ENCODE results near the gene EFNA3. TPM values are rescaled to one million over a fixed set of nuclear protein-coding genes. Genes with fewer than 3 reads are reported as not detected.

Gene EFNA3
- total RNA-seq, 1 experiment from 2014 or later = 3.5 TPM

DNA sequence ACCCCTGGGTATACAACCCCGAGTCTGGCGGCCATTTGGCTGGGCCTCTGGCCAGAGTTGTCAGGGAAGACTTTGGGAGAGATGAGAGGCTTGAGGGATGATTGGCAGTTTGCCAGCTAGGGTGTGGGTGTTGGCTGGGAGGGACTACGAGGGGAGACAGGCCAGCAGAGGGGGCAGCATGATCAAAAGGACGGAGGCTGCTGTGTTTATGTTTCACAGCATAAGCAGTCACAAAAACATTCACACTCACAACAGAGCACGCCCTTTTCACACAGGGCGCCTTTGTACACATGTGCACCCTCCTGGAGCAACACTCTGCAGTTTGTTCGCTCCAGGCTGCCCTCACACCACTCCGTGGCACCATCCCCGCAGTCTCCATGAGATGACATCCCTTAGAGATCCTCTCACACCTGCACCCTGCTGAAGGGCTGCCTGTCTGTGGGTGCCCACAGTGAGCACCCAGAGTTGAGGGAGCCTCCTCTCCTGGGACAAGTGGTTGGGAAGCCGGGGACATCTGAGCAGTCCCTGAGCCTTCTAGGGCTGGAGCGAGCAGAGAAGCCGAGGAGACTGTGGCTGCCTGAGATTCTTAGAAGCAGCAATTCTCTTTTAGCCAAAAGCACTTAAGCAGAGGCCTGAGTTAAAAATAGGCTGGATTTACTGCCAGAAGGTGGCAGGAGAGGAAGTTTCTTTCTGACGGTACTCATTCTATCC is 15.4 kb downstream of the EFNA3 start:
- no peaks in the 10 kb centered on the region for H3K9me3 ChIP-seq (replicated peaks)
- no peak overlapping the region for H3K4me3 ChIP-seq
- H3K27me3 ChIP-seq = no peaks in the 10 kb centered on the region
- peaks cover 3% of the 10 kb centered on the region; the same call in 1 of the 2 replicates for H3K4me1 ChIP-seq
- peak; percentile 78 to 82 for DNase-seq
- no peaks in the 10 kb centered on the region for H3K36me3 ChIP-seq
- no peak overlapping the region for H3K27ac ChIP-seq

DNA sequence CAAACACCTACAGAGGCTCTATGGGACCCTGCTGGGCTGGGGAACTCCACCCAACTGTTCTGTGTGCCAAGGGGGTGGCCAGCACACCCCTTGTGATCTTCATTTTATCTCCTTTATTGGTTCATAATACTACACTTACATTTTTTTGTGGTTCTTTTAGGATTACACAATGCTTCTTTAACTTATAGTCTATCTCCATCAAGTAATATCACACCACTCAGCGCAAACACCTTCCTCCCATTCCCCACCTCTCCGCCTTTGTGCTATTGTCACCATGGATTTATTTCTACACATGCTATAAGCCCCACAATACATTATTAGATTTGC is 15.9 kb downstream of the EFNA3 start:
- Histone ChIP-seq H3K27ac (no peak overlapping the region), H3K36me3 (no peaks in the 10 kb centered on the region), H3K4me1 (peaks cover 3% of the 10 kb centered on the region; the same call in 1 of the 2 replicates), H3K27me3 (no peaks in the 10 kb centered on the region), H3K9me3 (replicated peaks) (no peaks in the 10 kb centered on the region), H3K4me3 (no peak overlapping the region)
- no peak for DNase-seq

DNA sequence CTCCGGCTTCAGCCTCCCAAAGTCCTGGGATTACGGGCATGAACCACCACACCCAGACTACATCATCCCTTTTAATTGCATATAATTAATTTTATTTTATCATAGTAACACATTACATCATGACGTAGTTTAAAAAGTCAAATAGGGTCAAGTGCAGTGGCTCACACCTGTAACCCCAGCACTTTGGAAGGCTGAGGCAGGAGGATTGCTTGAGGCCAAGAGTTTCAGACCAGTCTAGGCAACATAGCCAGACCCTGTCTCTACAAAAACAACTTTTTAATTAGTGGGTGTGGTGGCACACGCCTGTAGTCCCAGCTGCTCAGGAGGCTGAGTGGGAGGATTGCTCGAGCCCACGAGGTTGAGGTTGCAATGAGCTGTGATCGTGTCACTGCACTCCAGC is 20.7 kb downstream of the EFNA3 start:
- H3K9me3 ChIP-seq (replicated peaks) = no peaks in the 10 kb centered on the region
- H3K36me3 ChIP-seq = no peaks in the 10 kb centered on the region
- no peak overlapping the region for H3K27ac ChIP-seq
- DNase-seq = no peak
- no peak overlapping the region for H3K4me3 ChIP-seq
- no peaks in the 10 kb centered on the region for H3K27me3 ChIP-seq
- no peaks in the 10 kb centered on the region for H3K4me1 ChIP-seq

DNA sequence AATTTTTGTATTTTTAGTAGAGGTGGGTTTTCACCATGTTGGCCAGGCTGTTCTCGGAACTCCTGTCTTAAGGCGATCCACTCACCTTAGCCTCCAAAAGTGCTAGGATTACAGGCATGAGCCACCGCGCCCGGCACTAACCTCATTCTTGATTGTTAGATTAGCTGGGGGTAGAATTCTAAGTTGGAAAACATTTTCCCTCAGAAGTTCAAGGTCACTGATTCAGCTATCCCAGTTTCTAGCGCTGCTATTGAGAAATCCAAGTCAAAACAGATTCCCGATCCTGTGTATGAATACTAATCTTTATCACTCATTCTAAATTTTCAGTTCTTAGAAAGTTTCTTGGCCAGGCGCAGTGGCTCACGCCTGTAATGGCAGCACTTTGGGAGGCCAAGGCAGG is 24.7 kb downstream of the EFNA3 start:
- no peaks in the 10 kb centered on the region for H3K36me3 ChIP-seq
- no peak overlapping the region for H3K27ac ChIP-seq
- no peak for DNase-seq
- no peak overlapping the region for H3K4me3 ChIP-seq
- H3K27me3 ChIP-seq = no peaks in the 10 kb centered on the region; the same call in 1 of the 2 replicates
- no peaks in the 10 kb centered on the region for H3K4me1 ChIP-seq
- no peaks in the 10 kb centered on the region for H3K9me3 ChIP-seq (replicated peaks)

DNA sequence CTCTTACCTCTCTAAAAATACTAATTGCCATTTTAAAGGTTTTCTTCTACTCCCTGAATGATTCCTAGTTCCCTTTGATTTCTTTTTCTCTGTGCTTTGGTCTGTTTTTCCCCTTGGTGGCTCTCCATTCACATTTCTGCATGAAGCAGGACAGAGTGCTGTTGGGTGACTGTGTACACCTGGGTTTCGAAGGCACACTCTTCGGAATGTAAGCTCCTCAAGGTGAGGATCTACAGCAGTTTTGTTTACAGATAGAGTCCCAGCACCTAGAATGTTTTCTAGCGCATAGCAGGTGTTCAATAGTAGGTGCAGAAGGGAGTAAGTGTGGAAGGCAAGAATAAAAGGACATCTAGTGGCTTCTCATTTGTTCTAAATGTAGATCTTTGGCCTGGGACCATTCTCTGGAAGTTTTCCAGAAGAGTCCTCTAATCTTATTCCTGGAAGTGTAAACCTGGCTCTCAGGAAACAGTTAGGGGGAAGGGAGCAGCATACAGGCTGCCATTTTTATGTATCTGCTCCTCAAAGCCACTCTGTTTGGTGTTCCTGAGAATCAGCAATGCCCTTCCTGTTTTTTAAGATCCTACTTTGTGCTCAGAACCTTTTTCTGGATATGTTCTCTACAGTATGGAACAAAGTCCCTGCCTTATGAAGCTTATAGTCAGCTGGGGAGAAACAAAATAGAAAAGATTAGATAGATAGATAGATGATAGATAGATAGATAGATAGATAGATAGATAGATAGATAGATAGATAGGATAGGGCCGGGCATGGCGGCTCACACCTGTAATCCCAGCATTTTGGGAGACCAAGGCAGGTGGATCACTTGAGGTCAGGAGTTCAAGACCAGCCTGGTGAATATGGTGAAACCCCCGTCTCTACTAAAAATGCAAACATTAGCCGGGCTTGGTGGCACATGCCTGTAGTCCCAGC is 26.2 kb downstream of the EFNA3 start:
- Histone ChIP-seq H3K9me3 (replicated peaks) (no peaks in the 10 kb centered on the region), H3K4me3 (no peak overlapping the region), H3K36me3 (no peaks in the 10 kb centered on the region), H3K4me1 (no peaks in the 10 kb centered on the region), H3K27me3 (no peaks in the 10 kb centered on the region; the same call in 1 of the 2 replicates), H3K27ac (no peak overlapping the region)
- DNase-seq = no peak

DNA sequence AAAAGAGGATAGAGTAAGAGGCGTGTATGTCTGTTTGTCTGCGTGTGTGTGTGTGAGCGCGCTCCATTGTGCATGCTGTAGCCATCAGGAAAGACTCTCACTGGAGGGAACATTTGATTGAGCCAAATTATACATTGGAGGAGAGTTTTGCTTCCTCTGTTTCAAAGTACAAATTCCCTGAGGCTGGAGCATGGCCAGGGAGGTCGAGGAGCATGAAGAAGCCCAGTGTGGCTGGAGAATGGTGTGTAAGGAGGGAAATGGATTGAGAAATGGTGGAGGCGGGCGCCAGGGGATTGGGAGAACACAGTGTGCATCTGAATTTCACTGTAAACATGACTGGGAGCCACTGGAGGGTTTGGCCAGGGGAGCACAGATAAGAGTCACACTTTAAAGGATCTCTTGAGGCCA is 27.0 kb downstream of the EFNA3 start:
- no peak overlapping the region for H3K27ac ChIP-seq
- no peaks in the 10 kb centered on the region for H3K36me3 ChIP-seq
- H3K27me3 ChIP-seq = no peaks in the 10 kb centered on the region; the same call in none of the 2 replicates
- H3K4me1 ChIP-seq = 0 out of 2 replicates have a peak, but pooled peaks cover 2% of the 10 kb centered on the region
- DNase-seq = no peak
- no peak overlapping the region for H3K4me3 ChIP-seq
- H3K9me3 ChIP-seq (replicated peaks) = no peaks in the 10 kb centered on the region

DNA sequence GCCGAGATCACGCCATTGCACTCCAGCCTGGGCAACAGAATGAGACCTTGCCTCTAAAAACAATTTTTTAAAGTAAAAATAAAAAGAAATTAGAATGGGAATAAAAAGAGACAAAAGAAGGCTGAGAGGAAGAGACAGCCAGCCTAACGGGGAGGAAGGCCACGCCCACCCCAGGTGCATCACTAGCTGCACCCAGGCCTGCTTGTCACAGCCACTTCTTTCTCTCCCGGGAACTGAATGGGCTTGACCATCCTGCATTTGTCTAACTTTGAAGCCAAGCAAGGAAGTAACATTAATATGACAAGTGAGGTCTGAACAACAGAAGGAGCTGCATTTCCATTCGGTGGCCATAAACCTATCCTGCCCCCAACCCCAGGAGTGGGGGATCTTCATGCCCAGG is 28.2 kb downstream of the EFNA3 start:
- no peak overlapping the region for H3K4me3 ChIP-seq
- H3K27ac ChIP-seq = no peak overlapping the region
- 0 out of 2 replicates have a peak, but pooled peaks cover 2% of the 10 kb centered on the region for H3K4me1 ChIP-seq
- no peaks in the 10 kb centered on the region; the same call in none of the 2 replicates for H3K27me3 ChIP-seq
- no peaks in the 10 kb centered on the region for H3K36me3 ChIP-seq
- DNase-seq = no peak
- no peaks in the 10 kb centered on the region for H3K9me3 ChIP-seq (replicated peaks)

DNA sequence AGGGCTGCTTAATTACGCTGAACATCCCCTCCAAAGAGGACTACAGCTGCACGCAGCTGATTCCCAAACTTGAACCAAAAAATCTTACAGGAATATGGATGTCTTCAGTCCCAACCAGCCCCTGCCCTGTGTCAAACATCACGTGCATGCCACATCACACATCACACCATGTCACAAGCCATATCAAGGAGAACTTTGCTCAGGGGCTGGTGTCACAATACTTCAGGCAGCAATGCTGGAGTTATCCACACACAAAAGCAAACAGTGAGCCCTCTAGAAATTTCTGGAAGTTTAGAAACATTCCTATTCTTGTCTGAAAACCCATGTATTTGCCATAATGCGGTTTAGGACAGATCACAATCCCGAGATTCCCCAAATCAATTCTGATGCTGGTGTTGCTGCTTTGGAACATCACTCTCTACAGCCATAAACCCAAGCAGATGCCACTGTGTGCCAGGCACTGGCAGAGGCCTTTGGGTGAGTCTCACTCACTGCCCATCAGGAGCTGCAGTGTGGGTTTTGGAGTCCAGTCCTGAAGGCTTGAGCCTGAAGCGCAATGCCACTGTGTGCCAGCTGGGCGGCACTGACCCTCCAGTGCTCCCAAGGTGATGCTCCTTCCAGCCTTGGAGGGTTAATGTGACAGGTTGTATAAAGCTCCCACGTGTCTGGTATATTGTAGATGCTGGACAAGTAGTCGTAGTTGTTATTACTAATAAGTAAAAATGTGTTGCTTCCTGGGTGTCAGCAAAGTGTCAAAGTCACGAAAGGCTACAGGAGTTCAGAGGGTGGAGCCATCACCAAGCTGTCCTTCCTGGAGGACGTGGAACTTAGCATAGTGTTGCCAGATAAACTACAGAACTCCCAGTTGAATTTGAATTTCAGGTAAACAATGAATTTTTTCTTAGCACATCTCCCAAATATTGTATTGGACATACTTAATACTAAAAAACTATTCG is 28.9 kb downstream of the EFNA3 start:
- Histone ChIP-seq H3K9me3 (replicated peaks) (no peaks in the 10 kb centered on the region), H3K4me1 (peaks cover 7% of the 10 kb centered on the region; the same call in 1 of the 2 replicates), H3K27me3 (no peaks in the 10 kb centered on the region; the same call in none of the 2 replicates), H3K27ac (no peak overlapping the region), H3K4me3 (no peak overlapping the region), H3K36me3 (no peaks in the 10 kb centered on the region)
- no peak for DNase-seq

DNA sequence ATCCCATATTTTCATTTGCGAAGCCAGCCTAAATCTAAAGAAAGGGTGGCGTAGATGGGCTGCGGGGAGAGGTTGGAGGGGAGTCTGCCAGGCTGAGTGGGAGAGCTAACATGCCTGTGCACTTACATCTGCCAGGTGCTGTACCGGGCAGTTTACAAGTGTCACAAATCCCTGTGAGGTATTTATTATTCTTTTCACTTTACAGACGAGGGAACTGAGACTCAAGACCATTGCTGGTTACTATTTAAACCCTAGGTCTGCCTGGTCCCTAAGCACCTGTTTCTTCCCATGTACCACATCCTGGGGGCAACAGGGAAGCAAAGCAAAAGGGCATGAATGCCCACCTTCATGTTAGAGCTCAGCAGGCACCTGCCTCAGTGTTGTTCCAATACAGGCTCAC is 29.7 kb downstream of the EFNA3 start:
- no peak overlapping the region for H3K4me3 ChIP-seq
- H3K4me1 ChIP-seq = peaks cover 12% of the 10 kb centered on the region
- H3K27ac ChIP-seq = no peak overlapping the region
- no peaks in the 10 kb centered on the region for H3K36me3 ChIP-seq
- no peaks in the 10 kb centered on the region; the same call in none of the 2 replicates for H3K27me3 ChIP-seq
- no peaks in the 10 kb centered on the region for H3K9me3 ChIP-seq (replicated peaks)
- no peak for DNase-seq

DNA sequence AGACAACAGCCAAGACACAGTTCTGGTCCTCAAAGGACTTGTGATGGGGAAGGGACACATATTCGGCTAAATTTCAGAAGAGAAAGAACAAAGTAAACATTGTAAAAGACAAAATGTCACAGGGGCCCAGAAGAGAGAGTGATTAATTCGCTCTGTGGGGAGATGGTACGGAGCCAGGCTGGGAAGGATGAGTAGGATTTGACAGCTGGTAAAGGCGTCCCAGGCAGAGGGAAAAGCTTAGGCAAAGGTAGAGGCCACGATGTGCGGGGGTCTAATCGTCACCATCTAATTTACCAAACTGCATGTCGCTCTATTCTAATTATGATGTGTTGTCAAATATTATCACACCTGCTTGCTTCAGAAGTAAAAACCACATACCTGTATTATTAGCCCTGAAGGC is 31.7 kb downstream of the EFNA3 start:
- no peak overlapping the region for H3K27ac ChIP-seq
- H3K9me3 ChIP-seq (replicated peaks) = no peaks in the 10 kb centered on the region
- H3K36me3 ChIP-seq = no peaks in the 10 kb centered on the region
- no peak for DNase-seq
- H3K4me3 ChIP-seq = no peak overlapping the region
- H3K4me1 ChIP-seq = peaks cover 20% of the 10 kb centered on the region
- H3K27me3 ChIP-seq = no peaks in the 10 kb centered on the region; the same call in none of the 2 replicates

DNA sequence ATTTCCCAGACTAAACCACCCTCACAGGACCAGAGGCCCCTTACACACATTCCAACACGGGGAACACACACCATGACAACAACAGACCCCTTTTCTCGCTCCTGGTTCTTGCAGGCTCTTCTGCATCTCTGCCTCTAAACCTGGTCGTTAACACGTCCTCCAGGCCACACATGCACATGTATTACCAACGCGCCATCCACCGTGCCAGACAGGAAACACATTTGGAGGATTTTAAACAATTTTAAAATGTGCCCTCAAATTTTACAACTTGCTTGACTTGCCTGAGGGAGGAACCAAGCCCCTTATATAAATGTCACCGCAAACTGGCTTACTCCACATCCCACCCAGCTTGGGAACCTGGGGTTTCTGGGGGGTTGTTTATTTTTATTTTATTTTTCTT is 32.2 kb downstream of the EFNA3 start:
- peaks cover 20% of the 10 kb centered on the region for H3K4me1 ChIP-seq
- H3K27me3 ChIP-seq = no peaks in the 10 kb centered on the region; the same call in none of the 2 replicates
- no peaks in the 10 kb centered on the region for H3K36me3 ChIP-seq
- no peaks in the 10 kb centered on the region for H3K9me3 ChIP-seq (replicated peaks)
- H3K27ac ChIP-seq = no peak overlapping the region
- no peak overlapping the region for H3K4me3 ChIP-seq
- DNase-seq = no peak

DNA sequence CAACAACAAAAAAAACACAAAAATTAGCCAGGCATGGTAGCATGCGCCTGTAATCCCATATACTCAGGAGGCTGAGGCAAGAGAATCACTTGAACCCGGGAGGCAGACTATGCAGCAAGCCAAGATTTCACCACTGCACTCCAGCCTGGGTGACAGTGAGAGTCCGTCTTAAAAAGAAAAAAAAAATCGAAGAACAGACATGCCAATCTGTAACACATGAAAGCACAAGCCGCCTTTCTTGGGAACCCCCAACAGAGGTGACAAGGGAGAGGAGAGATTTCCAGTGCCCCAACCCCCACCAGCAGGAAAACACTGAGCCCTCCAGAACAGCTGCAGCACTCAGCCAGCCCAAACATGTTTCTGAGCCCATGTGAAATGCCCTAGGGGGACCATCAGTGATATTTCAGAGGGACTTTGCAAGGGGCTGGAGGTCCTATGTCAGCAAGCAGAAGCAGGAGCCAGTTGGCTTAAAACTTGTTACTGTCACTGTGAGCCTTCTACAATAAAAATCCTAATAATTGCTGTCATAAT is 34.9 kb downstream of the EFNA3 start:
- DNase-seq = peak; percentile 83 to 91
- Histone ChIP-seq H3K27me3 (no peaks in the 10 kb centered on the region; the same call in 1 of the 2 replicates), H3K4me3 (no peak overlapping the region), H3K4me1 (peaks cover 20% of the 10 kb centered on the region), H3K9me3 (replicated peaks) (no peaks in the 10 kb centered on the region), H3K27ac (peak overlapping the region; percentile 34; the same call in 1 of the 2 replicates), H3K36me3 (no peaks in the 10 kb centered on the region)

DNA sequence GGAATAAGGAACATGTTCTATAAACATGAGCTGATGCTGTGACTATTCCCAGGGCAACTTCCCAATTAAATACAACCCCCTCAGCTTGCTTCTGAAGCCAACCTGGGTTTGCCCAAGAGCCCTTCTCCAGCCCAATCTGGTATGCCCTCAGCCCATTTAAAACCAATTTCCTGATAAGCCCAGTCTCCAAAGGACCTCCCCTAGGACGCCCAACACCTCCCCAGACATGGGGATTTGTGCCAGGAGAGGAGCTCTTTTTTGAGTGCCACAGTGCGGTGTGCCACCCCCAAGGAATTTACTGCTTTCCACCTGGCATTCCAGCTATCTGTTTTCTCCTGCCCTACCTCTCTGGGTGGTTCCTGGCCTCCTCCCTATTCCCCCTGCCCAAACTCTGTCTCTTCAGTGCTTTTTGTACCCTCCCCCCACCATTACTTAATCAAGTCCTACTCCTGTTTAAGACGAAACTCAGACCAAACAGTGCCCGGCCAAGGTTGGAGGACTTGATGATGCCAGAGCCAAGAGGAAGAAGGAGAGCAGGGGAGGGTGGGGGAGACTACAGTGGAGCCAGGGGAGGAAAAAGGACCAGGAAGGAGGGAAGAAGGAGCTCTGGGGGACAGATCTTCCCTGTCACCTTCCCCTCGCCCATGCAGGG is 37.6 kb downstream of the EFNA3 start:
- Histone ChIP-seq H3K4me1 (peaks cover 17% of the 10 kb centered on the region), H3K36me3 (no peaks in the 10 kb centered on the region), H3K4me3 (no peak overlapping the region), H3K27me3 (no peaks in the 10 kb centered on the region), H3K27ac (no peak overlapping the region), H3K9me3 (replicated peaks) (no peaks in the 10 kb centered on the region)
- no peak for DNase-seq

DNA sequence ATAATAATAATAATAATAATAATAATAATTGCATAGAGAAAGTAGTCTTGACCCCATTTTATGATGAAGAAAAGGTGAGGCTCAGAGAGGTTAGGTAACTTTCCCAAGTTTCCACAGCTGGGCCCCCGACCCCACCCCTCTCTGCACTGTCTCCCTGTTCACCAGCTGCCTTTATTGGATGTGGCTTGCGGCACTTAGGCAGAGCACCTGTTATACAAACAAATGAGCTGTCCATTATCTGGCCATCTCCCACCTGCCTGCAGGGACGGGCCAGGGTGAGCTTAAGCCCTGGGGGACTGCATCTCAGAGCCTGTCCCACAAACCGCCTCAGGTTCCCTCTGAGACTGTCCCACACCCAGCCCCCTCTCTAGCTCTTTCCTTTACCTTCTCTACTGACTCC is 39.0 kb downstream of the EFNA3 start:
- no peak overlapping the region for H3K4me3 ChIP-seq
- H3K4me1 ChIP-seq = peaks cover 12% of the 10 kb centered on the region
- H3K27me3 ChIP-seq = no peaks in the 10 kb centered on the region
- H3K9me3 ChIP-seq (replicated peaks) = no peaks in the 10 kb centered on the region
- H3K36me3 ChIP-seq = no peaks in the 10 kb centered on the region
- H3K27ac ChIP-seq = no peak overlapping the region
- DNase-seq = no peak
